Ovary (tissue), 3 donors: ENCODE results near the gene SLC25A11.

Experiments
- POLR2A ChIP-seq: fragments of 450-650 bp; IDR thresholded peaks from one replicate; pipeline ENCODE4 v1.6.1; 2017; ENCODE audit warnings: antibody characterized with exemption, mild to moderate bottlenecking, moderate library complexity
- TF ChIP-seq, protein P1 (sequence below), 3 donors: fragments of 450-650 bp in 2 of 3; fragments of 200-600 bp in 1 of 3; IDR thresholded peaks; one replicate each; pipeline versions ENCODE4 v1.5.1 to v1.8.0; 2016 to 2022; ENCODE audit warnings: antibody characterized with exemption in 3 of 3, mild to moderate bottlenecking in 1 of 3
- donor health status: DM: no; HTN: no; CAD: no.

DNA sequence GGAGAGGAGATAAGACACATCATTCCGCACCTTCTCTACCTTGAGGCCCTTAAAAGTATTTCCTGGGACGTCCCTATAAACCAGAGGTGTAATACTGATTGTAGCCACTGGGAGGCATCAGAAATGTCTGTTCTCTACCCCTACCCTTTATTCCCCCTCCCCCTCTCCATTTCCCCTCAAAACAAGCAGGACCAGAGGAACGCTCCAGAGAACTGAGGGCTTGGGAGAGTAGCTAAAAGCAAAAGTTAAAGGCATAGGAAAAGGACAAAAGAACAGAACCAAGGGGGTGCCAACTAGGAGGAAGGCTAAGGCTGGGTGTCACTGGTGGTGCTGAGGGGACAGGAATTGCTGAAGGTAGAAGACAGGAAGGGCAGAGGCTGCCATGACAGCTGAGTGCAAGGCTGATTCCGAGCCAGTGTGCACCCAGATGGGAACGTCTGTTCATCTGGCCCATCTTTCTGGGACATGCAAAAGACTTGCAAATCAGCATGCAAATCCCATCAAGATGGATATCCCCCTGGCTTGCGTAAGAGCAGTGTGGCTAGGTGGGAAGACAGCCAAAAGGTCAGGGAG, 40.9 kb upstream of the SLC25A11 start:
- TF ChIP-seq, protein P1, sequence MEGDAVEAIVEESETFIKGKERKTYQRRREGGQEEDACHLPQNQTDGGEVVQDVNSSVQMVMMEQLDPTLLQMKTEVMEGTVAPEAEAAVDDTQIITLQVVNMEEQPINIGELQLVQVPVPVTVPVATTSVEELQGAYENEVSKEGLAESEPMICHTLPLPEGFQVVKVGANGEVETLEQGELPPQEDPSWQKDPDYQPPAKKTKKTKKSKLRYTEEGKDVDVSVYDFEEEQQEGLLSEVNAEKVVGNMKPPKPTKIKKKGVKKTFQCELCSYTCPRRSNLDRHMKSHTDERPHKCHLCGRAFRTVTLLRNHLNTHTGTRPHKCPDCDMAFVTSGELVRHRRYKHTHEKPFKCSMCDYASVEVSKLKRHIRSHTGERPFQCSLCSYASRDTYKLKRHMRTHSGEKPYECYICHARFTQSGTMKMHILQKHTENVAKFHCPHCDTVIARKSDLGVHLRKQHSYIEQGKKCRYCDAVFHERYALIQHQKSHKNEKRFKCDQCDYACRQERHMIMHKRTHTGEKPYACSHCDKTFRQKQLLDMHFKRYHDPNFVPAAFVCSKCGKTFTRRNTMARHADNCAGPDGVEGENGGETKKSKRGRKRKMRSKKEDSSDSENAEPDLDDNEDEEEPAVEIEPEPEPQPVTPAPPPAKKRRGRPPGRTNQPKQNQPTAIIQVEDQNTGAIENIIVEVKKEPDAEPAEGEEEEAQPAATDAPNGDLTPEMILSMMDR (IDR thresholded peaks at IDR 0.05), result peak; percentile 46 to 60 (median 47)
- no peak for TF ChIP-seq POLR2A
